GM12878 (cell line): ENCODE measurements around the gene RIN1. TPM values are rescaled to one million over a fixed set of nuclear protein-coding genes. Genes with fewer than 3 reads are reported as not detected.

Experiments
- ATAC-seq: fragments of 200-7000 bp; cut with Tn5 transposase; 3 replicates; pipeline ENCODE4 v1.9.1; 2020; ENCODE audit warnings: mild to moderate bottlenecking, moderate library complexity
- BruUV-seq: library from RNA; stranded (reverse); fragments of 400-500 nt; replicated peaks from 2 replicates; lab custom pipeline; 2021; lab: Mats Ljungman, UMichigan
- CTCF ChIA-PET: fragments of 300-600 bp; sonication (Branson Sonifier 250); formaldehyde crosslinking; extraction: SDS; loops from one replicate; lab custom pipeline; 2021; ENCODE audit warnings: inconsistent platforms; lab: Yijun Ruan, JAX
- POLR2A ChIA-PET: fragments of 350-600 bp; formaldehyde crosslinking; extraction: SDS; loops from one replicate; lab custom pipeline; 2021; ENCODE audit warnings: inconsistent platforms; lab: Charles Lee
- RAD21 ChIA-PET: fragments of 300-600 bp; sonication (Branson Sonifier 250); formaldehyde crosslinking; loops from one replicate; lab custom pipeline; 2023; ENCODE audit warnings: antibody characterized with exemption; ENCODE audit not compliant: unreplicated experiment; lab: Charles Lee
- SMC1A ChIA-PET: fragments of 300-600 bp; sonication (Branson Sonifier 250); formaldehyde crosslinking; loops from one replicate; lab custom pipeline; 2023; ENCODE audit not compliant: unreplicated experiment, uncharacterized antibody; lab: Charles Lee
- DNase-seq: peaks from one replicate; pipeline ENCODE4 v3.0.0-alpha.2; 2011; ENCODE audit warnings: low read depth, low spot score
- FAIRE-seq: peaks from 3 replicates; lab custom pipeline; 2011; peaks lifted over from hg19 to GRCh38; lab: Jason Lieb, UNC
- H2AFZ ChIP-seq: 2 replicates; pipeline ENCODE4 v1.6.0; 2011; ENCODE audit warnings: low read depth, low read length, control low read depth; ENCODE audit not compliant: control insufficient read depth
- H3K27ac ChIP-seq: 2 replicates; pipeline ENCODE4 v1.5.1; 2011; ENCODE audit warnings: control low read depth; ENCODE audit not compliant: control insufficient read depth, insufficient read depth
- H3K27me3 ChIP-seq, 2 experiments: replicated peaks in 1 of 2; 2 replicates each; pipeline versions ENCODE4 v1.6.0 to v1.6.1; 2011; ENCODE audit warnings: low read length in 1 of 2; ENCODE audit not compliant: control insufficient read depth in 2 of 2, insufficient read depth in 2 of 2
- H3K36me3 ChIP-seq, 2 experiments: 2 replicates each; pipeline ENCODE4 v1.5.1; 2011; ENCODE audit warnings: low read length in 1 of 2; ENCODE audit not compliant: control insufficient read depth in 2 of 2, insufficient read depth in 2 of 2
- H3K4me1 ChIP-seq: 2 replicates; pipeline ENCODE4 v1.6.1; 2011; ENCODE audit warnings: mild to moderate bottlenecking, low read length, moderate library complexity, mixed read lengths; ENCODE audit not compliant: control insufficient read depth, insufficient read depth
- H3K4me2 ChIP-seq: 2 replicates; pipeline ENCODE4 v1.6.0; 2011; ENCODE audit warnings: control low read depth; ENCODE audit not compliant: control insufficient read depth, insufficient read depth
- H3K4me3 ChIP-seq: fragments of 200-600 bp; sonication (generic); 2 replicates; pipeline ENCODE4 v1.5.1; 2016
- H3K79me2 ChIP-seq: 2 replicates; pipeline ENCODE4 v1.6.0; 2011; ENCODE audit warnings: low read length; ENCODE audit not compliant: control insufficient read depth, insufficient read depth
- H3K9ac ChIP-seq: 2 replicates; pipeline ENCODE4 v1.8.0; 2011; ENCODE audit warnings: low read length, control low read depth, mixed read lengths; ENCODE audit not compliant: control insufficient read depth, insufficient read depth
- H3K9me3 ChIP-seq: replicated peaks from 3 replicates; pipeline ENCODE4 v1.5.1; 2011; ENCODE audit warnings: mild to moderate bottlenecking, low read length; ENCODE audit not compliant: control insufficient read depth, insufficient read depth
- H4K20me1 ChIP-seq: 2 replicates; pipeline ENCODE4 v1.6.0; 2011; ENCODE audit not compliant: control insufficient read depth, insufficient read depth
- BCL11A ChIP-seq: IDR thresholded peaks from 2 replicates; pipeline ENCODE4 v1.6.1; 2011; ENCODE audit warnings: low read depth, low read length
- BHLHE40 ChIP-seq, 2 experiments: fragments of 450-650 bp in 1 of 2; IDR thresholded peaks; 2 replicates each; pipeline ENCODE4 v1.6.1; 2011 to 2017; ENCODE audit warnings: low read depth in 2 of 2, borderline replicate concordance in 1 of 2, improper control_type of control experiment in 1 of 2, low read length in 1 of 2, mild to moderate bottlenecking in 1 of 2
- BRCA1 ChIP-seq: IDR thresholded peaks from 2 replicates; pipeline ENCODE4 v1.6.1; 2011; ENCODE audit warnings: low read depth, low read length, improper control_type of control experiment
- EED ChIP-seq: sonication (generic); IDR thresholded peaks from 2 replicates; pipeline ENCODE4 v1.6.1; 2016; ENCODE audit warnings: antibody characterized with exemption, low read depth
- NKRF ChIP-seq: fragments of 450-650 bp; conservative IDR thresholded peaks from 2 replicates; pipeline ENCODE4 v1.6.1; 2017; ENCODE audit warnings: mild to moderate bottlenecking, moderate library complexity
- PRDM15 ChIP-seq: fragments of 450-650 bp; formaldehyde crosslinking; IDR thresholded peaks from 2 replicates; pipeline ENCODE4 v1.4.0; 2020; ENCODE audit warnings: mild to moderate bottlenecking, moderate library complexity
- SP1 ChIP-seq: IDR thresholded peaks from one replicate; pipeline ENCODE4 v1.6.1; 2011; ENCODE audit warnings: low read depth, low read length
- SRF ChIP-seq, 2 experiments: IDR thresholded peaks; 2 replicates each; pipeline ENCODE4 v1.6.1; 2011; ENCODE audit warnings: low read depth in 2 of 2, low read length in 2 of 2, mild to moderate bottlenecking in 1 of 2, moderate library complexity in 1 of 2
- STAT1 ChIP-seq: fragments of 450-650 bp; conservative IDR thresholded peaks from 2 replicates; pipeline ENCODE4 v1.6.1; 2014; ENCODE audit warnings: antibody characterized with exemption, mild to moderate bottlenecking
- TBL1XR1 ChIP-seq: IDR thresholded peaks from 2 replicates; pipeline ENCODE4 v1.6.1; 2012; ENCODE audit warnings: low read depth, low read length, improper control_type of control experiment
- ZNF687 ChIP-seq: fragments of 450-650 bp; IDR thresholded peaks from 2 replicates; pipeline ENCODE4 v1.6.1; 2017; ENCODE audit warnings: mild to moderate bottlenecking, moderate library complexity
- WGBS: methylation state at CpG from one replicate; pipeline ENCODE4 v1.1.6; 2016; ENCODE audit warnings: low lambda C conversion rate; ENCODE audit not compliant: insufficient replicate concordance, insufficient coverage; ENCODE audit errors: missing lambda C conversion rate; 5-methylcytosine and 5-hydroxymethylcytosine counted together
- in situ Hi-C: fragments of 300-500 bp; cut with MboI; formaldehyde crosslinking; loops from 9 replicates; pipeline ENCODE4 v1.14.3; 2018; ENCODE audit warnings: mixed read lengths
- intact Hi-C: fragments of 100-400 bp; cut with micrococcal nuclease; formaldehyde crosslinking; loops from one replicate; pipeline ENCODE4 v1.14.2; 2022; ENCODE audit not compliant: unreplicated experiment
- polyA plus RNA-seq, 11 experiments: library from polyadenylated mRNA; depleted of rRNA in 4 of 11; unstranded in 6 of 11; stranded (reverse) in 5 of 11; fragments of >200 nt; fragmentation: Nextera tagmentation in 4 of 11; fragmentation: Illumina TruSeq in 1 of 11; extraction: Ambion mirVana in 4 of 11; extraction: Trizol in 1 of 11; gene quantifications; 1 replicate in 1 of 11; 2 replicates in 10 of 11; pipeline versions ENCODE4 v1.2.1 to v1.2.3, GENCODE V29; 2011 to 2016; ENCODE audit warnings: inconsistent platforms in 2 of 11, missing spikeins in 2 of 11, low read depth in 1 of 11
- total RNA-seq, 4 experiments: library from RNA; depleted of rRNA in 3 of 4; stranded (reverse); fragments of >200 nt in 3 of 4; fragmentation: Illumina TruSeq in 1 of 4; extraction: Trizol in 1 of 4; gene quantifications; 2 replicates each; pipeline versions ENCODE4 v1.2.1 to v1.2.3, GENCODE V29; 2013 to 2021

Gene RIN1
- total and polyA plus RNA-seq, 10 of the 15 experiments (the other 5 are each of a cell fraction or from before 2014, with no cell fraction given) = 0.04 to 0.69 (median 0.22) TPM; not detected in 1

- no peaks in the 10 kb centered on the region for H4K20me1 ChIP-seq
- no peaks in the 10 kb centered on the region for H3K79me2 ChIP-seq
- H3K27ac ChIP-seq = no peak overlapping the region
- no peak for ATAC-seq
- FAIRE-seq = no peak
- ChIA-PET SMC1A (interaction anchor here (3.4 kb wide), 1 partner anchor 13 kb away, joined by 12 read pairs; no protein-coding TSS in a partner anchor), RAD21 (interaction anchor here (0.6 to 1.0 kb wide), 2 partner anchors 10 to 14 kb away, joined by 3 read pairs; no protein-coding TSS in a partner anchor), CTCF (interaction anchor here (3.8 kb wide), 1 partner anchor 13 kb away, joined by 34 read pairs; no protein-coding TSS in a partner anchor), POLR2A (no interaction called here)
- no peak for DNase-seq
- H3K4me1 ChIP-seq = peaks cover 10% of the 10 kb centered on the region; the same call in 1 of the 2 replicates
- intact Hi-C loops (no loop called here), in situ Hi-C loops (no loop called here)
- no TSS peak for BruUV-seq
- H3K9me3 ChIP-seq = no peaks in the 10 kb centered on the region; the same call in 2 of the 3 replicates
- 50% methylated on average over 8 of the region's 8 CpGs for WGBS
- no peaks in the 10 kb centered on the region for H3K36me3 ChIP-seq
- H2AFZ ChIP-seq = no peak overlapping the region
- H3K4me3 ChIP-seq = no peak overlapping the region
- H3K4me2 ChIP-seq = no peak overlapping the region
- no peaks in the 10 kb centered on the region; a peak in 1 of 4 replicates for H3K27me3 ChIP-seq
- no peak overlapping the region for H3K9ac ChIP-seq
- TF ChIP-seq SRF (IDR thresholded peaks at IDR 0.05; ENCODE audit: low read depth in 2 of 2, low read length in 2 of 2) (no peak), SP1 (no peak), STAT1 (no peak), EED (no peak), BRCA1 (no peak), ZNF687 (no peak), TBL1XR1 (no peak), PRDM15 (no peak), NKRF (no peak), BHLHE40 (IDR thresholded peaks at IDR 0.05; ENCODE audit: borderline replicate concordance in 1 of 2, low read depth in 2 of 2, low read length in 1 of 2) (peak in 1 of 2 experiments; percentile 54; a peak in 1 of 4 replicates), BCL11A (no peak)
These were observed 11.0 kb downstream of the RIN1 start for GRCh38 chr11:66325263-66325671.
